Measurements from ENCODE around the gene MAP3K1. TPM values are rescaled to one million over a fixed set of nuclear protein-coding genes. Genes with fewer than 3 reads are reported as not detected.
A peak's percentile ranks its signal among the peaks of the same experiment; 100 is the strongest.
"Not testable (repeated sequence)": the region's sequence is repeated elsewhere in the genome, so short reads cannot be mapped to it uniquely, and the experiment has no call there.

MAP3K1 gene
- total RNA-seq (1 to 10 TPM; 5.4 to 9.0 (median 8.4) TPM), polyA plus RNA-seq (2.7 TPM)
- long read RNA-seq, donor 1, full-length matches to known transcripts = 1 of 1 reads
- long read RNA-seq, donor 1, partial matches to known transcripts = 0 of 1 reads
- long read RNA-seq, donor 1, other reads (novel, unspliced or antisense) = 0 of 1 reads
- long read RNA-seq, donor 2, full-length matches to known transcripts = 1 of 2 reads
- long read RNA-seq, donor 2, partial matches to known transcripts = 1 of 2 reads
- long read RNA-seq, donor 2, other reads (novel, unspliced or antisense) = 0 of 2 reads
- long read RNA-seq, donor 3, partial matches to known transcripts = 3 of 6 reads
- long read RNA-seq, donor 3, other reads (novel, unspliced or antisense) = 3 of 6 reads
- long read RNA-seq, donor 4, full-length matches to known transcripts = 3 of 5 reads
- long read RNA-seq, donor 4, partial matches to known transcripts = 1 of 5 reads
- long read RNA-seq, donor 4, other reads (novel, unspliced or antisense) = 1 of 5 reads

- peak within 1 kb of the TSS; percentile 98 for H3K4me3 ChIP-seq (ENCODE audit: low read length)
- peak within 1 kb of the TSS; percentile 92 for H3K27ac ChIP-seq (ENCODE audit: low read length)
- DNase-seq (peak; percentile 78 to 92 (median 91)), ATAC-seq (peak; percentile 84 to 91)
- H3K27me3 ChIP-seq (ENCODE audit: control insufficient read depth, insufficient read depth) = no peaks in the 10 kb centered on the region
- no peaks in the 10 kb centered on the region for H3K9me3 ChIP-seq (ENCODE audit: control insufficient read depth, low read length)
- intact Hi-C loops (cut with DNase I) = loop anchor here in 3 of 4 donors (5.0 to 10.0 kb wide), 5 partner anchors 120 to 460 kb away; no protein-coding TSS in a partner anchor
- peaks cover 2% of the 10 kb centered on the region for H3K4me1 ChIP-seq (ENCODE audit: control insufficient read depth, insufficient read depth, low read length)
- under 1% methylated on average over 87 of the region's 87 CpGs for WGBS
These were observed at the start of gene MAP3K1 for GRCh38 chr5:56814963-56815657. MAP3K1 (plus strand) TSS chr5:56815549; CDS start chr5:56815574, 25 bp downstream.

GRCh38 chr5:56766926-56767325, 48.4 kb upstream of the MAP3K1 start:
- Histone ChIP-seq H3K27me3 (ENCODE audit: control insufficient read depth, insufficient read depth) (no peaks in the 10 kb centered on the region), H3K9me3 (ENCODE audit: control insufficient read depth, low read length) (no peaks in the 10 kb centered on the region), H3K4me1 (ENCODE audit: control insufficient read depth, insufficient read depth, low read length) (peaks cover 2% of the 10 kb centered on the region), H3K27ac (ENCODE audit: low read length) (no peak overlapping the region), H3K4me3 (ENCODE audit: low read length) (no peak overlapping the region)
- ATAC-seq = no peak
- intact Hi-C loops (cut with DNase I) = no loop called here
- 95% methylated on average over 3 of the region's 3 CpGs for WGBS
- DNase-seq = no peak

GRCh38 chr5:56769875-56770604, 45.3 kb upstream of the MAP3K1 start:
- Histone ChIP-seq H3K9me3 (ENCODE audit: control insufficient read depth, low read length) (no peaks in the 10 kb centered on the region), H3K27ac (ENCODE audit: low read length) (no peak overlapping the region), H3K4me1 (ENCODE audit: control insufficient read depth, insufficient read depth, low read length) (no peaks in the 10 kb centered on the region), H3K4me3 (ENCODE audit: low read length) (no peak overlapping the region), H3K27me3 (ENCODE audit: control insufficient read depth, insufficient read depth) (no peaks in the 10 kb centered on the region)
- intact Hi-C loops (cut with DNase I) = no loop called here
- 95% methylated on average over 5 of the region's 5 CpGs for WGBS
- DNase-seq (no peak), ATAC-seq (no peak)

GRCh38 chr5:56772767-56773166, 42.6 kb upstream of the MAP3K1 start:
- Histone ChIP-seq H3K9me3 (ENCODE audit: control insufficient read depth, low read length) (no peaks in the 10 kb centered on the region), H3K4me3 (ENCODE audit: low read length) (no peak overlapping the region), H3K27ac (ENCODE audit: low read length) (no peak overlapping the region), H3K27me3 (ENCODE audit: control insufficient read depth, insufficient read depth) (no peaks in the 10 kb centered on the region), H3K4me1 (ENCODE audit: control insufficient read depth, insufficient read depth, low read length) (no peaks in the 10 kb centered on the region)
- ATAC-seq (no peak), DNase-seq (no peak)
- 90% methylated on average over 6 of the region's 6 CpGs for WGBS
- intact Hi-C loops (cut with DNase I) = no loop called here

GRCh38 chr5:56774957-56775356, 40.4 kb upstream of the MAP3K1 start:
- WGBS = 62% methylated on average over 3 of the region's 3 CpGs
- Histone ChIP-seq H3K27ac (ENCODE audit: low read length) (no peak overlapping the region), H3K9me3 (ENCODE audit: control insufficient read depth, low read length) (no peaks in the 10 kb centered on the region), H3K4me3 (ENCODE audit: low read length) (no peak overlapping the region), H3K4me1 (ENCODE audit: control insufficient read depth, insufficient read depth, low read length) (no peaks in the 10 kb centered on the region), H3K27me3 (ENCODE audit: control insufficient read depth, insufficient read depth) (no peaks in the 10 kb centered on the region)
- no peak for ATAC-seq
- no peak for DNase-seq
- intact Hi-C loops (cut with DNase I) = no loop called here

- DNase-seq; intact Hi-C loops (cut with DNase I); H3K4me1 ChIP-seq (ENCODE audit: control insufficient read depth, insufficient read depth, low read length); ATAC-seq; H3K4me3 ChIP-seq (ENCODE audit: low read length); H3K27ac ChIP-seq (ENCODE audit: low read length); H3K9me3 ChIP-seq (ENCODE audit: control insufficient read depth, low read length); H3K27me3 ChIP-seq (ENCODE audit: control insufficient read depth, insufficient read depth): not testable (repeated sequence)
- 88% methylated on average over 2 of the region's 2 CpGs for WGBS
These were observed 39.0 kb upstream of the MAP3K1 start for GRCh38 chr5:56776212-56776846.

- no peaks in the 10 kb centered on the region for H3K9me3 ChIP-seq (ENCODE audit: control insufficient read depth, low read length)
- no peak for DNase-seq
- no peak overlapping the region for H3K27ac ChIP-seq (ENCODE audit: low read length)
- intact Hi-C loops (cut with DNase I) = no loop called here
- WGBS = 88% methylated on average over 2 of the region's 2 CpGs
- no peaks in the 10 kb centered on the region for H3K4me1 ChIP-seq (ENCODE audit: control insufficient read depth, insufficient read depth, low read length)
- H3K4me3 ChIP-seq (ENCODE audit: low read length) = no peak overlapping the region
- ATAC-seq = no peak
- H3K27me3 ChIP-seq (ENCODE audit: control insufficient read depth, insufficient read depth) = no peaks in the 10 kb centered on the region
These were observed 32.1 kb upstream of the MAP3K1 start for GRCh38 chr5:56783261-56783660.

- H3K27me3 ChIP-seq (ENCODE audit: control insufficient read depth, insufficient read depth) = no peaks in the 10 kb centered on the region
- WGBS = 95% methylated on average over 2 of the region's 2 CpGs
- H3K9me3 ChIP-seq (ENCODE audit: control insufficient read depth, low read length) = no peaks in the 10 kb centered on the region
- ATAC-seq = no peak
- intact Hi-C loops (cut with DNase I) = no loop called here
- no peak overlapping the region for H3K27ac ChIP-seq (ENCODE audit: low read length)
- no peaks in the 10 kb centered on the region for H3K4me1 ChIP-seq (ENCODE audit: control insufficient read depth, insufficient read depth, low read length)
- DNase-seq = no peak
- H3K4me3 ChIP-seq (ENCODE audit: low read length) = no peak overlapping the region
These were observed 29.0 kb upstream of the MAP3K1 start for GRCh38 chr5:56786346-56786745.

- intact Hi-C loops (cut with DNase I) = loop anchor here in 1 of 4 donors (10.0 kb wide), 1 partner anchor 47 kb away; no protein-coding TSS in a partner anchor
- no peak overlapping the region for H3K4me3 ChIP-seq (ENCODE audit: low read length)
- 98% methylated on average over 3 of the region's 3 CpGs for WGBS
- no peaks in the 10 kb centered on the region for H3K4me1 ChIP-seq (ENCODE audit: control insufficient read depth, insufficient read depth, low read length)
- no peak for DNase-seq
- ATAC-seq = no peak
- no peaks in the 10 kb centered on the region for H3K9me3 ChIP-seq (ENCODE audit: control insufficient read depth, low read length)
- no peak overlapping the region for H3K27ac ChIP-seq (ENCODE audit: low read length)
- no peaks in the 10 kb centered on the region for H3K27me3 ChIP-seq (ENCODE audit: control insufficient read depth, insufficient read depth)
These were observed 24.0 kb upstream of the MAP3K1 start for GRCh38 chr5:56791396-56791795.

- Histone ChIP-seq H3K27ac (ENCODE audit: low read length) (no peak overlapping the region), H3K27me3 (ENCODE audit: control insufficient read depth, insufficient read depth) (no peaks in the 10 kb centered on the region), H3K4me3 (ENCODE audit: low read length) (no peak overlapping the region), H3K9me3 (ENCODE audit: control insufficient read depth, low read length) (no peaks in the 10 kb centered on the region), H3K4me1 (ENCODE audit: control insufficient read depth, insufficient read depth, low read length) (no peaks in the 10 kb centered on the region)
- DNase-seq (no peak), ATAC-seq (no peak)
- intact Hi-C loops (cut with DNase I) = loop anchor here in 1 of 4 donors (10.0 kb wide), 1 partner anchor 54 kb away; no protein-coding TSS in a partner anchor
These were observed 16.8 kb upstream of the MAP3K1 start for GRCh38 chr5:56798521-56798920.

Data from right cardiac atrium (tissue), 5 donors.